Lower lobe of right lung (tissue), 2 donors: ENCODE results near the gene SAMD9. TPM values are rescaled to one million over a fixed set of nuclear protein-coding genes. Genes with fewer than 3 reads are reported as not detected.
A peak's percentile ranks its signal among the peaks of the same experiment; 100 is the strongest.
"Not testable (repeated sequence)": the region's sequence is repeated elsewhere in the genome, so short reads cannot be mapped to it uniquely, and the experiment has no call there.

ENCODE experiments used
- ATAC-seq, 2 donors: fragments of 200-7000 bp; cut with Tn5 transposase; one replicate each; pipeline ENCODE4 v1.9.1; 2020 to 2022; ENCODE audit warnings: mild to moderate bottlenecking in 2 of 2, moderate library complexity in 2 of 2
- DNase-seq: peaks from one replicate; pipeline ENCODE4 v3.0.0-alpha.2; 2020
- H3K27ac ChIP-seq: fragments of 200-600 bp; one replicate; pipeline ENCODE4 v1.8.0; 2022
- H3K27me3 ChIP-seq: fragments of 200-600 bp; one replicate; pipeline ENCODE4 v1.8.0; 2022; ENCODE audit warnings: low read depth
- H3K36me3 ChIP-seq: fragments of 200-600 bp; one replicate; pipeline ENCODE4 v1.8.0; 2022; ENCODE audit warnings: mild to moderate bottlenecking
- H3K4me1 ChIP-seq: fragments of 200-600 bp; one replicate; pipeline ENCODE4 v1.8.0; 2022
- H3K4me3 ChIP-seq: fragments of 200-600 bp; one replicate; pipeline ENCODE4 v1.8.0; 2022; ENCODE audit warnings: mild to moderate bottlenecking
- H3K9me3 ChIP-seq: fragments of 200-600 bp; one replicate; pipeline ENCODE4 v1.8.0; 2022
- CTCF ChIP-seq: fragments of 200-600 bp; IDR thresholded peaks from one replicate; pipeline ENCODE4 v1.8.0; 2022; ENCODE audit warnings: antibody characterized with exemption, mild to moderate bottlenecking
- intact Hi-C: fragments of 100-400 bp; cut with DNase I; formaldehyde crosslinking; loops from one replicate; pipeline ENCODE4 v1.11.0; 2022
- total RNA-seq: library from RNA; stranded (reverse); fragmentation: NEBNext Ultra II Directional; extraction: Animal tissue kit (Norgen Biotek cat#: 25700); gene quantifications from one replicate; pipeline ENCODE4 v1.2.1, GENCODE V29; 2021
- donor health status: DM: no; HTN: yes; CAD: no; lungs with severe emphysema.

SAMD9 gene
- total RNA-seq, 1 donor from 2014 or later, result 24.3 TPM

- Histone ChIP-seq H3K27ac (no peak overlapping the region), H3K9me3 (peaks cover 46% of the 10 kb centered on the region), H3K36me3 (no peaks in the 10 kb centered on the region), H3K27me3 (no peaks in the 10 kb centered on the region), H3K4me3 (no peak overlapping the region), H3K4me1 (no peaks in the 10 kb centered on the region)
- TF ChIP-seq CTCF, result no peak
- ATAC-seq, result no peak
- intact Hi-C loops, result no loop called here
- no peak for DNase-seq
Observed at GRCh38 chr7:93097388-93097787, 20.4 kb downstream of the SAMD9 start.

GRCh38 chr7:93092757-93093370 is 24.9 kb downstream of the SAMD9 start:
- Histone ChIP-seq H3K9me3 (peaks cover 4% of the 10 kb centered on the region), H3K4me3 (no peak overlapping the region), H3K27me3 (no peaks in the 10 kb centered on the region), H3K4me1 (no peaks in the 10 kb centered on the region), H3K36me3 (no peaks in the 10 kb centered on the region), H3K27ac (no peak overlapping the region)
- ATAC-seq, result peak; percentile 53 to 54
- intact Hi-C loops, result no loop called here
- DNase-seq, result no peak
- no peak for TF ChIP-seq CTCF

- DNase-seq, intact Hi-C loops, H3K27me3 ChIP-seq, H3K27ac ChIP-seq, H3K4me3 ChIP-seq, H3K4me1 ChIP-seq, ATAC-seq, H3K36me3 ChIP-seq, H3K9me3 ChIP-seq: not testable (repeated sequence)
Observed at GRCh38 chr7:93073357-93073756, 44.4 kb downstream of the SAMD9 start.

GRCh38 chr7:93062599-93062998 is 55.2 kb downstream of the SAMD9 start:
- intact Hi-C loops, result no loop called here
- Histone ChIP-seq H3K4me3 (no peak overlapping the region), H3K9me3 (no peaks in the 10 kb centered on the region), H3K36me3 (no peaks in the 10 kb centered on the region), H3K27me3 (no peaks in the 10 kb centered on the region), H3K27ac (no peak overlapping the region), H3K4me1 (no peaks in the 10 kb centered on the region)
- no peak for ATAC-seq
- no peak for DNase-seq
- no peak for TF ChIP-seq CTCF

- intact Hi-C loops, result no loop called here
- no peak for ATAC-seq
Observed at GRCh38 chr7:93060865-93061264, 56.9 kb downstream of the SAMD9 start.

More at GRCh38 chr7:93060865-93061264, 56.9 kb downstream of the SAMD9 start:
- H3K27ac ChIP-seq, result no peak overlapping the region
- no peaks in the 10 kb centered on the region for H3K27me3 ChIP-seq
- no peaks in the 10 kb centered on the region for H3K4me1 ChIP-seq
- no peak for TF ChIP-seq CTCF
- no peaks in the 10 kb centered on the region for H3K9me3 ChIP-seq
- DNase-seq, result no peak
- H3K4me3 ChIP-seq, result no peak overlapping the region
- H3K36me3 ChIP-seq, result no peaks in the 10 kb centered on the region
